Left lung (tissue), 10 donors: ENCODE measurements around the gene VASP. TPM values are rescaled to one million over a fixed set of nuclear protein-coding genes. Genes with fewer than 3 reads are reported as not detected.

Source experiments
- ATAC-seq: fragments of 200-7000 bp; cut with Tn5 transposase; one replicate; pipeline ENCODE4 v1.9.1; 2020; ENCODE audit warnings: moderate library complexity
- DNase-seq, 4 donors: peaks; one replicate each; pipeline ENCODE4 v3.0.0-alpha.2; 2013 to 2020
- H3K27ac ChIP-seq, 2 donors: fragments of 200-600 bp; sonication (generic) in 1 of 2; one replicate each; pipeline versions ENCODE4 v1.5.0 to v1.8.0; 2020 to 2021
- H3K27me3 ChIP-seq, 2 donors: fragments of 200-600 bp; sonication (generic) in 1 of 2; one replicate each; pipeline versions ENCODE4 v1.5.0 to v1.8.0; 2020 to 2021
- H3K36me3 ChIP-seq, 2 donors: fragments of 200-600 bp; sonication (generic) in 1 of 2; one replicate each; pipeline versions ENCODE4 v1.5.0 to v1.8.0; 2020 to 2021
- H3K4me1 ChIP-seq, 2 donors: fragments of 200-600 bp; one replicate each; pipeline ENCODE4 v1.8.0; 2021
- H3K4me3 ChIP-seq, 2 donors: fragments of 200-600 bp; sonication (generic) in 1 of 2; one replicate each; pipeline versions ENCODE4 v1.5.0 to v1.8.0; 2020 to 2021; ENCODE audit warnings: mild to moderate bottlenecking in 1 of 2
- H3K9me3 ChIP-seq, 2 donors: fragments of 200-600 bp; sonication (generic) in 1 of 2; one replicate each; pipeline versions ENCODE4 v1.5.0 to v1.8.0; 2020 to 2021
- CTCF ChIP-seq, 2 donors: fragments of 200-600 bp; sonication (generic) in 1 of 2; IDR thresholded peaks; one replicate each; pipeline versions ENCODE4 v1.5.0 to v1.8.0; 2021; ENCODE audit warnings: antibody characterized with exemption in 2 of 2
- intact Hi-C, 2 donors: fragments of 100-400 bp; cut with DNase I; formaldehyde crosslinking; loops; one replicate each; pipeline versions ENCODE4 v1.11.2 to v1.14.2; 2022
- polyA plus RNA-seq, 6 donors: library from polyadenylated mRNA; unstranded; fragments of 120-200 nt; gene quantifications; one replicate each; pipeline ENCODE4 v1.2.1, GENCODE V29; 2013; ENCODE audit not compliant: insufficient read length in 6 of 6
- total RNA-seq, 2 donors: library from RNA; stranded (reverse); fragmentation: NEBNext Ultra II Directional; extraction: Animal tissue kit (Norgen Biotek cat#: 25700); gene quantifications; one replicate each; pipeline ENCODE4 v1.2.1, GENCODE V29; 2021
- donor health status: DM: no; HTN: yes; CAD: no.
- donor health status: DM: no; HTN: no; CAD: no.

VASP gene
- total and polyA plus RNA-seq, 8 donors, result 49.5 to 220 (median 57.4) TPM

DNA sequence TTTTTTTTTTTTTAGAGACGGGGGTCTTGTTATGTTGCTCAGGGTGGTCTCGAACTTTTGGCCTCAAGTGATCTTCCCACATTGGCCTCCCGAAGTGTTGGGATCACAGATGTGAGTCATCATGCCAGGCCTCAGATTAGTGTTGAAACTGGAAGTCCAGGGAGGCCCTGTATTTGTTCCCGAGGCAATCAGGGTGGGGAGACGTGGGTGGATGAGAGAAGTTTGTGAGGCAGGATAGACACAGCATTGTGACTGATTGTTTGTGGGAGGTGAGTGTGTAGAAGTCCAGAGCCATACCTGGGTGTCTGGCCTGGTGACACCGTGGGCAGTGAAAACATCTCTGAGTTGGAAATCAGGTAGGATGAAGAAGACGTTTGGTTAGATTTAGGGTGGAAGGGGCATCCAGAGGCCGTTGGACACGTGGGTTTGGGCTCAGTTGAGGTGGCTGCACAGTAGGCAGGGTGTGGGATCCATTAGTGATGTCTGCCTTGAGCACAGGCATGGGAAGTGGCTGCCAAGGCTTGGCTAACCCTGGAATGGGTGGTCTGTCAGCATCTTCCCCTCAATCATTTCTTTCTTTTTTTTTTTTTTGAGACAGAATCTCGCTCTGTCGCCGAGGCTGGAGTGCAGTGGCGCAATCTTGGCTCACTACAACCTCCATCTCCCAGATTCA lies 22.9 kb upstream of the VASP start:
- DNase-seq, result peak in 1 of 4 donors; percentile 5
- ATAC-seq, result no peak
- Histone ChIP-seq H3K4me3 (no peak overlapping the region), H3K9me3 (no peaks in the 10 kb centered on the region), H3K27me3 (no peaks in the 10 kb centered on the region), H3K4me1 (peaks cover 0 to 10% of the 10 kb centered on the region in 2 donors), H3K27ac (no peak overlapping the region), H3K36me3 (no peaks in the 10 kb centered on the region)
- intact Hi-C loops, result loop anchor here in 1 of 2 donors (5.0 kb wide), 1 partner anchor 42 kb away; no protein-coding TSS in a partner anchor
- no peak for TF ChIP-seq CTCF (IDR thresholded peaks at IDR 0.05)

GRCh38 chr19:45485305-45486077 lies 21.8 kb upstream of the VASP start:
- H3K27me3 ChIP-seq, result no peaks in the 10 kb centered on the region
- DNase-seq (peak; percentile 87 to 100 (median 96)), ATAC-seq (peak; percentile 100)
- peak overlapping the region; percentile 52 to 63 for H3K4me3 ChIP-seq
- no peaks in the 10 kb centered on the region for H3K36me3 ChIP-seq
- intact Hi-C loops, result no loop called here
- H3K4me1 ChIP-seq, result peaks cover 0 to 10% of the 10 kb centered on the region in 2 donors
- peak; percentile 77 for TF ChIP-seq CTCF (IDR thresholded peaks at IDR 0.05)
- peak overlapping the region; percentile 26 to 74 for H3K27ac ChIP-seq
- H3K9me3 ChIP-seq, result no peaks in the 10 kb centered on the region

DNA sequence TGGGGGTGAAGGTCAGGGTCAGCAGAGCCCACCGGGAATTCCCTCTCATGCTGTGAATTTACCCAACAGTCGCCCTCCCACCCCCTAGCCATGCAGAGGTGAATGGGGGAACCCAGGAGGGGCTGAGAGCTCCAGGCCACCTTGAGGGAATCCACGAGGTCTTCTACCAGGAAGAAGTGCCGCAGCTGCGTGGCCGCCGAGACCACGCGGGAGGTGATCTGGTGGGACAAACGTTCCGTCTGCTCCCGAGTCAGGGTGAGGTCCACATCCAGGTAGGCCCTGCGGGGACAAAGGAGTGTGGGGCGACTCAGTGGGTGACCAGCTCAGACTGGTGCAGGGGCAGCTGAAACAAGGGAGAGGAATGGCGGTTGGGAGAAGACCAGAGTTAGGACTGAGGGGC lies 18.6 kb upstream of the VASP start:
- DNase-seq, result peak in 1 of 4 donors; percentile 48

DNA sequence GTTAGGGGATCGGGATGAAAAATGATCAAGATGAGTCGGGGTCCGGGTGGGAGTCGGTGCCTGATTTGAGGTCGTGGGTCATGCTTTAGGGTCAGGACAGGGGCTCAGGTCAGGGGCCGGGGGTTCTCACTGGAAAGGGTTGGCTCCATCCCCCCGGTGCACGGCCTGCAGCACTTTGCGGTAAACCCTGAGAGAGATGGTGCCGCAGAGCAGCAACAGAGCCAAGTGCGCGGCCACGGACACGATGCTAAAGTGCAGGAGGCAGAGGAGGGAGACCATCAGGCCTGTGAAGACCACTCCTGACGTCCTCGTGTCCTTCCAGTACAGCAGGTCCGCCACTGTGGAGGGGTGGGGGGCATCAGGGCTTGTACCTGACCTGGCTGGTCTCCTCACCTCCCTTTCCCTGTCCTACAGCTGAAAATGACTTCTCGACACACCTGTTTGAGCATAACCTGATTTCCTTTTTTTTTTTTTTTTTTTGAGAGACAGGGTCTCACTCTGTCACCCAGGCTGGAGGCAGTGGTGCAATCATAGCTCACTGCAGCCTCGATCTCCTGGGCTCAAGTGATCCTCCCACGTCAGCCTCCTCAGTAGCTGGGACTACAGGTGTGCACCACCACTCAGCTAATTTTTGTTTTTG lies 17.9 kb upstream of the VASP start:
- Histone ChIP-seq H3K4me1 (peaks cover 7 to 29% of the 10 kb centered on the region in 2 donors), H3K4me3 (no peak overlapping the region), H3K36me3 (no peaks in the 10 kb centered on the region), H3K27me3 (peaks cover 0 to 6% of the 10 kb centered on the region in 2 donors), H3K9me3 (no peaks in the 10 kb centered on the region), H3K27ac (no peak overlapping the region)
- DNase-seq (peak in 1 of 4 donors; percentile 61), ATAC-seq (no peak)
- TF ChIP-seq CTCF (IDR thresholded peaks at IDR 0.05), result no peak
- intact Hi-C loops, result no loop called here

More for the DNA sequence above, 18.6 kb upstream of the VASP start:
- H3K4me3 ChIP-seq, result no peak overlapping the region
- no peak for ATAC-seq
- peaks cover 0 to 5% of the 10 kb centered on the region in 2 donors for H3K27me3 ChIP-seq
- intact Hi-C loops, result no loop called here
- no peak for TF ChIP-seq CTCF (IDR thresholded peaks at IDR 0.05)
- no peak overlapping the region for H3K27ac ChIP-seq
- H3K9me3 ChIP-seq, result no peaks in the 10 kb centered on the region
- H3K4me1 ChIP-seq, result peaks cover 6 to 26% of the 10 kb centered on the region in 2 donors
- H3K36me3 ChIP-seq, result no peaks in the 10 kb centered on the region
